Right lobe of liver (tissue), 4 donors: ENCODE measurements around the gene GABRB2.
"Not testable (repeated sequence)": the region's sequence is repeated elsewhere in the genome, so short reads cannot be mapped to it uniquely, and the experiment has no call there.

Experiments used
- CTCF ChIP-seq, 4 donors: fragments of 200-600 bp in 3 of 4; fragments of 450-650 bp in 1 of 4; IDR thresholded peaks; one replicate each; pipeline versions ENCODE4 v1.5.1 to v1.8.0; 2016 to 2022; ENCODE audit warnings: antibody characterized with exemption in 4 of 4, mild to moderate bottlenecking in 2 of 4
- POLR2A ChIP-seq: fragments of 450-650 bp; IDR thresholded peaks from one replicate; pipeline ENCODE4 v1.6.1; 2017; ENCODE audit warnings: antibody characterized with exemption, mild to moderate bottlenecking
- donor health status: DM: no; HTN: no; CAD: no.
- donor health status: DM: no; HTN: no; CAD: no.
- donor health status: DM: no; HTN: yes; CAD: no.

GRCh38 chr5:161297388-161297787 is 249.1 kb downstream of the GABRB2 start:
- TF ChIP-seq POLR2A; CTCF (IDR thresholded peaks at IDR 0.05): not testable (repeated sequence)
